HG02884 (cell line): ENCODE data around the gene USB1.

Source experiments
- ATAC-seq: cut with Tn5 transposase; IDR thresholded peaks from one replicate; pipeline ENCODE4 v1.9.1; 2021; ENCODE audit warnings: mild to moderate bottlenecking, moderate library complexity; ENCODE audit not compliant: unreplicated experiment

The USB1 gene

GRCh38 chr16:58030136-58030840 lies 29.1 kb downstream of the USB1 start:
- ATAC-seq: no peak

GRCh38 chr16:58031016-58031800 lies 30.0 kb downstream of the USB1 start:
- ATAC-seq: no peak

- no peak for ATAC-seq
These were observed 31.6 kb downstream of the USB1 start for GRCh38 chr16:58032710-58033293.

- no peak for ATAC-seq
These were observed 33.0 kb downstream of the USB1 start for GRCh38 chr16:58034128-58034685.

GRCh38 chr16:58034774-58035173 lies 33.6 kb downstream of the USB1 start:
- ATAC-seq: no peak

GRCh38 chr16:58035356-58036170 lies 34.4 kb downstream of the USB1 start:
- ATAC-seq: no peak

- no peak for ATAC-seq
These were observed 35.7 kb downstream of the USB1 start for GRCh38 chr16:58036943-58037342.

- ATAC-seq: no peak
These were observed 36.3 kb downstream of the USB1 start for GRCh38 chr16:58037365-58038057.

GRCh38 chr16:58038219-58038641 lies 37.0 kb downstream of the USB1 start:
- no peak for ATAC-seq

GRCh38 chr16:58039829-58040495 lies 38.8 kb downstream of the USB1 start:
- ATAC-seq: no peak

GRCh38 chr16:58040496-58040846 lies 39.3 kb downstream of the USB1 start:
- ATAC-seq: no peak

GRCh38 chr16:58040945-58041627 lies 39.9 kb downstream of the USB1 start:
- ATAC-seq: no peak

- ATAC-seq: no peak
These were observed 40.4 kb downstream of the USB1 start for GRCh38 chr16:58041628-58041955.

GRCh38 chr16:58042001-58042885 lies 41.0 kb downstream of the USB1 start:
- no peak for ATAC-seq

- no peak for ATAC-seq
These were observed 41.8 kb downstream of the USB1 start for GRCh38 chr16:58042886-58043515.

- no peak for ATAC-seq
These were observed 42.5 kb downstream of the USB1 start for GRCh38 chr16:58043571-58044155.

- no peak for ATAC-seq
These were observed 43.2 kb downstream of the USB1 start for GRCh38 chr16:58044266-58045019.
